ENCODE results near the gene MYCBP2. TPM values are rescaled to one million over a fixed set of nuclear protein-coding genes. Genes with fewer than 3 reads are reported as not detected.

The MYCBP2 gene
- total RNA-seq, 1 donor from 2014 or later = 61.1 TPM

GRCh38 chr13:77036279-77036678, 290.6 kb downstream of the MYCBP2 start:
- Histone ChIP-seq H3K9ac (ENCODE audit: low read depth in 1 of 3, low read length in 3 of 3) (no peak overlapping the region), H3K27me3 (ENCODE audit: control insufficient read depth in 3 of 3, insufficient read depth in 3 of 3, low read length in 3 of 3) (no peaks in the 10 kb centered on the region), H3K36me3 (ENCODE audit: control insufficient read depth in 3 of 3, insufficient read depth in 3 of 3, low read length in 3 of 3) (no peaks in the 10 kb centered on the region), H3K27ac (ENCODE audit: low read depth, low read length) (no peak overlapping the region), H3K4me1 (ENCODE audit: control insufficient read depth in 3 of 3, insufficient read depth in 3 of 3, low read length in 3 of 3) (peaks cover 0 to 5% (median 0%) of the 10 kb centered on the region in 3 donors), H3K9me3 (ENCODE audit: control insufficient read depth in 3 of 3, low read length in 3 of 3) (no peaks in the 10 kb centered on the region), H3K4me3 (ENCODE audit: low read length in 3 of 3) (no peak overlapping the region)

- H3K27ac ChIP-seq (ENCODE audit: low read depth, low read length) = no peak overlapping the region
- no peaks in the 10 kb centered on the region for H3K36me3 ChIP-seq (ENCODE audit: control insufficient read depth in 3 of 3, insufficient read depth in 3 of 3, low read length in 3 of 3)
- peaks cover 0 to 5% (median 0%) of the 10 kb centered on the region in 3 donors for H3K4me1 ChIP-seq (ENCODE audit: control insufficient read depth in 3 of 3, insufficient read depth in 3 of 3, low read length in 3 of 3)
- H3K9ac ChIP-seq (ENCODE audit: low read depth in 1 of 3, low read length in 3 of 3) = no peak overlapping the region
- H3K27me3 ChIP-seq (ENCODE audit: control insufficient read depth in 3 of 3, insufficient read depth in 3 of 3, low read length in 3 of 3) = no peaks in the 10 kb centered on the region
- H3K4me3 ChIP-seq (ENCODE audit: low read length in 3 of 3) = no peak overlapping the region
- no peaks in the 10 kb centered on the region for H3K9me3 ChIP-seq (ENCODE audit: control insufficient read depth in 3 of 3, low read length in 3 of 3)
These were observed 292.0 kb downstream of the MYCBP2 start for GRCh38 chr13:77034881-77035280.

DNA sequence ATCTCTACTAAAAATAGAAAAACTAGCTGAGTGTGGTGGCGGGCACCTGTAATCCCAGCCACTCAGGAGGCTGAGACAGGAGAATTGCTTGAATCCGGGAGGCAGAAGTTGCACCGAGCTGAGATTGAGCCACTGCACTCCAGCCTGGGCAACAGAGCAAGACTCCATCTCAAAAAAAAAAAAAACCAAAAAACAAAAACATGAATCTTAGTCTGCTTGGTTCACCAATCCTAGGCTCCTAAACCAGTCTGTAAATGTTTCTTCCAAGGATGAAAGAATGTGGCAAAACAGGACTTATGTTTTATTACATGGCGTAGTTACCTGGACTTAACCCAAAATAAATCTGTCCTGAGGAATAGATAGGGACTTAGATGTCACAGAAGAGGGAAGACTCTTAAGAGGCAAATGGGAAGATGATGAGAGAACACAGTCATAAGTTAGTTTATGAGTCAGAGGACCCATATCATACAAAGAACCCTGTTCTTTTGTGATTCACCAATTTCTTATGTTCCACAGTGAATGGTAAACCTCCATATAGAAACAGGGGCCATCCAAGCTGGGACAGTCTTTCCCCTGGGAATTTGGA, 293.1 kb downstream of the MYCBP2 start:
- Histone ChIP-seq H3K27ac (ENCODE audit: low read depth, low read length) (no peak overlapping the region), H3K36me3 (ENCODE audit: control insufficient read depth in 3 of 3, insufficient read depth in 3 of 3, low read length in 3 of 3) (no peaks in the 10 kb centered on the region), H3K9ac (ENCODE audit: low read depth in 1 of 3, low read length in 3 of 3) (no peak overlapping the region), H3K9me3 (ENCODE audit: control insufficient read depth in 3 of 3, low read length in 3 of 3) (no peaks in the 10 kb centered on the region), H3K4me3 (ENCODE audit: low read length in 3 of 3) (no peak overlapping the region), H3K27me3 (ENCODE audit: control insufficient read depth in 3 of 3, insufficient read depth in 3 of 3, low read length in 3 of 3) (no peaks in the 10 kb centered on the region), H3K4me1 (ENCODE audit: control insufficient read depth in 3 of 3, insufficient read depth in 3 of 3, low read length in 3 of 3) (peaks cover 0 to 5% (median 0%) of the 10 kb centered on the region in 3 donors)

- Histone ChIP-seq H3K4me3 (ENCODE audit: low read length in 3 of 3) (no peak overlapping the region), H3K9ac (ENCODE audit: low read depth in 1 of 3, low read length in 3 of 3) (no peak overlapping the region), H3K27ac (ENCODE audit: low read depth, low read length) (no peak overlapping the region), H3K36me3 (ENCODE audit: control insufficient read depth in 3 of 3, insufficient read depth in 3 of 3, low read length in 3 of 3) (no peaks in the 10 kb centered on the region), H3K4me1 (ENCODE audit: control insufficient read depth in 3 of 3, insufficient read depth in 3 of 3, low read length in 3 of 3) (peaks cover 7 to 11% (median 9%) of the 10 kb centered on the region in 3 donors), H3K9me3 (ENCODE audit: control insufficient read depth in 3 of 3, low read length in 3 of 3) (no peaks in the 10 kb centered on the region), H3K27me3 (ENCODE audit: control insufficient read depth in 3 of 3, insufficient read depth in 3 of 3, low read length in 3 of 3) (no peaks in the 10 kb centered on the region)
These were observed 295.1 kb downstream of the MYCBP2 start for GRCh38 chr13:77031656-77032243.

DNA sequence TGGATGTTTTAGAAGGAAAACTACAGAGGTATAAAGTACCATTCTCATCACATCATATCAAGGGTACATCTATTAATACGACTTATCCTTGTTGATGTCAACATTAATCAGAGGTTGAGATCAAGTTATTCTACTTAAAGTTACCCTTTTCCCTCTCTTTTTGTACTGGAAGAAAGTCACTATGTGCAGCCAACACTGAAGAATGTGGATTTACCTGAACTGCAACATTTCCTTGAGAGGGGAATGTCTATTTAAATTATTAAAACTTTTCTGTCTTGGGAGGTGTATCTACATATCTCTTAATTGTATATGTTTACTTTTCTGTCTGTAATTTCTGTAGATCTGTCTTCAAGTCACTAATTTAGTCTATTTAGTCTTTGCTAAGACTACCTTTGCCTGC, 297.5 kb downstream of the MYCBP2 start:
- no peaks in the 10 kb centered on the region for H3K9me3 ChIP-seq (ENCODE audit: control insufficient read depth in 3 of 3, low read length in 3 of 3)
- no peak overlapping the region for H3K9ac ChIP-seq (ENCODE audit: low read depth in 1 of 3, low read length in 3 of 3)
- no peak overlapping the region for H3K4me3 ChIP-seq (ENCODE audit: low read length in 3 of 3)
- H3K36me3 ChIP-seq (ENCODE audit: control insufficient read depth in 3 of 3, insufficient read depth in 3 of 3, low read length in 3 of 3) = no peaks in the 10 kb centered on the region
- H3K4me1 ChIP-seq (ENCODE audit: control insufficient read depth in 3 of 3, insufficient read depth in 3 of 3, low read length in 3 of 3) = peaks cover 16 to 22% (median 17%) of the 10 kb centered on the region in 3 donors
- H3K27ac ChIP-seq (ENCODE audit: low read depth, low read length) = no peak overlapping the region
- H3K27me3 ChIP-seq (ENCODE audit: control insufficient read depth in 3 of 3, insufficient read depth in 3 of 3, low read length in 3 of 3) = no peaks in the 10 kb centered on the region

- no peaks in the 10 kb centered on the region for H3K27me3 ChIP-seq (ENCODE audit: control insufficient read depth in 3 of 3, insufficient read depth in 3 of 3, low read length in 3 of 3)
- H3K9me3 ChIP-seq (ENCODE audit: control insufficient read depth in 3 of 3, low read length in 3 of 3) = no peaks in the 10 kb centered on the region
- H3K27ac ChIP-seq (ENCODE audit: low read depth, low read length) = peak overlapping the region; percentile 95
- H3K36me3 ChIP-seq (ENCODE audit: control insufficient read depth in 3 of 3, insufficient read depth in 3 of 3, low read length in 3 of 3) = no peaks in the 10 kb centered on the region
- peaks cover 23 to 29% (median 25%) of the 10 kb centered on the region in 3 donors for H3K4me1 ChIP-seq (ENCODE audit: control insufficient read depth in 3 of 3, insufficient read depth in 3 of 3, low read length in 3 of 3)
- peak overlapping the region in 1 of 3 donors; percentile 51 for H3K9ac ChIP-seq (ENCODE audit: low read depth in 1 of 3, low read length in 3 of 3)
- H3K4me3 ChIP-seq (ENCODE audit: low read length in 3 of 3) = peak overlapping the region; percentile 79 to 94 (median 88)
These were observed 298.7 kb downstream of the MYCBP2 start for GRCh38 chr13:77028202-77028601.

- Histone ChIP-seq H3K27me3 (ENCODE audit: control insufficient read depth in 3 of 3, insufficient read depth in 3 of 3, low read length in 3 of 3) (no peaks in the 10 kb centered on the region), H3K4me3 (ENCODE audit: low read length in 3 of 3) (peak within 1 kb of the TSS; percentile 88 to 94 (median 89)), H3K9ac (ENCODE audit: low read depth in 1 of 3, low read length in 3 of 3) (peak within 1 kb of the TSS; percentile 92 to 96 (median 96)), H3K9me3 (ENCODE audit: control insufficient read depth in 3 of 3, low read length in 3 of 3) (no peaks in the 10 kb centered on the region), H3K27ac (ENCODE audit: low read depth, low read length) (peak within 1 kb of the TSS; percentile 95), H3K4me1 (ENCODE audit: control insufficient read depth in 3 of 3, insufficient read depth in 3 of 3, low read length in 3 of 3) (peaks cover 29 to 40% (median 37%) of the 10 kb centered on the region in 3 donors), H3K36me3 (ENCODE audit: control insufficient read depth in 3 of 3, insufficient read depth in 3 of 3, low read length in 3 of 3) (no peaks in the 10 kb centered on the region)
These were observed 299.9 kb downstream of the MYCBP2 start, which contains the start of gene FBXL3 for GRCh38 chr13:77026861-77027621. TSS of gene FBXL3 (minus strand) at chr13:77027159. CDS start at chr13:77021860, 5,299 bp downstream.

DNA sequence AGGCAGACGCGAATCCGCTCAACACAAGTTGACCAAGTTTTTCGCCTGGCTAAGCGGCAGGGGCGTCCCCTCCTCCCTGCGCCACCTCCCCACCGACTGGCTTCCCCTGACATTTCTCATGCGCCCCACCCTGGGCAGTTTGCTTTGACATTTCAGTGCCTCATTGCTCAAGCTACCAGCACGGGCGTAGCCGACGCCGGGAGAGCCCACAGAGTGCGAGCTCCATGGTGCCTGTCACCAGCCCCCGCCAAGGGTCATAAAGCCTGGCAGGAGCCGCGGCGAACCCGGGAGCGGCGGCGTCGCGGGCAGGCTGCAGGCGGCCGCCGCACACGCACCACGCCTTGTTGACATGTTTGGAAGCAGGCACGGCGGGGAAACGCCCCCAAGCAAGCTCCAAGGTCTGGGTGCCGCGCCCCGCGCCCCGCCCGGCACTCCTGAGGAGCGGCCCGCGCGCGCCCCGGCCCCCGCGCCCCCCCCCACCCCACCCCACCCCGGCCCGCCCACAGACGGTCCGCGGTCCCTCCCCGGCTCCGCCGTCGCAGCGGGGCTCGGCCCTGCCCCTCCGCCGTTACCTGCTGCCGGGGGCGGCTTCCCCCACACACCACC, 300.5 kb downstream of the MYCBP2 start:
- Histone ChIP-seq H3K27ac (ENCODE audit: low read depth, low read length) (peak overlapping the region; percentile 95), H3K27me3 (ENCODE audit: control insufficient read depth in 3 of 3, insufficient read depth in 3 of 3, low read length in 3 of 3) (no peaks in the 10 kb centered on the region), H3K9ac (ENCODE audit: low read depth in 1 of 3, low read length in 3 of 3) (peak overlapping the region; percentile 92 to 96 (median 96)), H3K9me3 (ENCODE audit: control insufficient read depth in 3 of 3, low read length in 3 of 3) (no peaks in the 10 kb centered on the region), H3K4me1 (ENCODE audit: control insufficient read depth in 3 of 3, insufficient read depth in 3 of 3, low read length in 3 of 3) (peaks cover 29 to 46% (median 37%) of the 10 kb centered on the region in 3 donors), H3K4me3 (ENCODE audit: low read length in 3 of 3) (peak overlapping the region; percentile 88 to 89 (median 88)), H3K36me3 (ENCODE audit: control insufficient read depth in 3 of 3, insufficient read depth in 3 of 3, low read length in 3 of 3) (peaks cover 0 to 2% (median 0%) of the 10 kb centered on the region in 3 donors)

GRCh38 chr13:77022341-77022740, 304.6 kb downstream of the MYCBP2 start:
- Histone ChIP-seq H3K27me3 (ENCODE audit: control insufficient read depth in 3 of 3, insufficient read depth in 3 of 3, low read length in 3 of 3) (no peaks in the 10 kb centered on the region), H3K9ac (ENCODE audit: low read depth in 1 of 3, low read length in 3 of 3) (peak overlapping the region in 2 of 3 donors; percentile 3 to 43), H3K9me3 (ENCODE audit: control insufficient read depth in 3 of 3, low read length in 3 of 3) (no peaks in the 10 kb centered on the region), H3K4me1 (ENCODE audit: control insufficient read depth in 3 of 3, insufficient read depth in 3 of 3, low read length in 3 of 3) (peaks cover 23 to 49% (median 32%) of the 10 kb centered on the region in 3 donors), H3K36me3 (ENCODE audit: control insufficient read depth in 3 of 3, insufficient read depth in 3 of 3, low read length in 3 of 3) (peaks cover 0 to 9% (median 0%) of the 10 kb centered on the region in 3 donors), H3K27ac (ENCODE audit: low read depth, low read length) (no peak overlapping the region), H3K4me3 (ENCODE audit: low read length in 3 of 3) (peak overlapping the region in 1 of 3 donors; percentile 4)

Measured in skeletal muscle tissue (tissue), 4 donors.